AG10803 (cell line): ENCODE data around the gene OSBPL2.

Experiments used
- DNase-seq: peaks from one replicate; pipeline ENCODE4 v3.0.0; 2010; ENCODE audit warnings: low read depth
- H3K4me3 ChIP-seq: 2 replicates; pipeline ENCODE4 v1.5.1; 2011; ENCODE audit warnings: mild to moderate bottlenecking, low read length, control low read depth
- TF ChIP-seq, protein P1 (sequence below): conservative IDR thresholded peaks from 2 replicates; pipeline ENCODE4 v1.5.1; 2011; ENCODE audit warnings: mild to moderate bottlenecking, low read length, control low read depth, inconsistent platforms

OSBPL2 gene

GRCh38 chr20:62277253-62277652, 38.9 kb downstream of the OSBPL2 start:
- H3K4me3 ChIP-seq, result no peak overlapping the region
- DNase-seq, result no peak
- TF ChIP-seq, protein P1, sequence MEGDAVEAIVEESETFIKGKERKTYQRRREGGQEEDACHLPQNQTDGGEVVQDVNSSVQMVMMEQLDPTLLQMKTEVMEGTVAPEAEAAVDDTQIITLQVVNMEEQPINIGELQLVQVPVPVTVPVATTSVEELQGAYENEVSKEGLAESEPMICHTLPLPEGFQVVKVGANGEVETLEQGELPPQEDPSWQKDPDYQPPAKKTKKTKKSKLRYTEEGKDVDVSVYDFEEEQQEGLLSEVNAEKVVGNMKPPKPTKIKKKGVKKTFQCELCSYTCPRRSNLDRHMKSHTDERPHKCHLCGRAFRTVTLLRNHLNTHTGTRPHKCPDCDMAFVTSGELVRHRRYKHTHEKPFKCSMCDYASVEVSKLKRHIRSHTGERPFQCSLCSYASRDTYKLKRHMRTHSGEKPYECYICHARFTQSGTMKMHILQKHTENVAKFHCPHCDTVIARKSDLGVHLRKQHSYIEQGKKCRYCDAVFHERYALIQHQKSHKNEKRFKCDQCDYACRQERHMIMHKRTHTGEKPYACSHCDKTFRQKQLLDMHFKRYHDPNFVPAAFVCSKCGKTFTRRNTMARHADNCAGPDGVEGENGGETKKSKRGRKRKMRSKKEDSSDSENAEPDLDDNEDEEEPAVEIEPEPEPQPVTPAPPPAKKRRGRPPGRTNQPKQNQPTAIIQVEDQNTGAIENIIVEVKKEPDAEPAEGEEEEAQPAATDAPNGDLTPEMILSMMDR, result no peak

DNA sequence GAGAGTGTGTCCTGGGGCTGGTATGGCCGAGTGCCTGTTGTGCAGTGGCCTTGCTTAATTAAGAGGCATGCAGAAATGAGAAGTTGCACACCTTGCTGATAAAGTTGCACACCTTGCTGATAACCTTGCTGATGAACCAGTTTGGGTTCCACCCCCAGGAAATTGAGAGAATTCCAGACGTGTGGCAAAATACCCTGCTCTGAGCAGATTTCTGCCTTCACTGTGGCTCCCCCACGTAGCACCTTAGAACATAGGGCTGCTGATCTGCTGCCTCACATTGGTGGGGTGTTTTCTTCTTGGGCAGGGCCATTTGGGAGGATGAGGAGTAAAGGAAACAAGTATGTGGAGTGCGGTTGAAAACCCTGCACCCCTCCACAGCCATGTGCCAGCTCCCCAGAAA, 42.0 kb downstream of the OSBPL2 start:
- H3K4me3 ChIP-seq, result no peak overlapping the region
- TF ChIP-seq, protein P1, result no peak
- DNase-seq, result no peak

DNA sequence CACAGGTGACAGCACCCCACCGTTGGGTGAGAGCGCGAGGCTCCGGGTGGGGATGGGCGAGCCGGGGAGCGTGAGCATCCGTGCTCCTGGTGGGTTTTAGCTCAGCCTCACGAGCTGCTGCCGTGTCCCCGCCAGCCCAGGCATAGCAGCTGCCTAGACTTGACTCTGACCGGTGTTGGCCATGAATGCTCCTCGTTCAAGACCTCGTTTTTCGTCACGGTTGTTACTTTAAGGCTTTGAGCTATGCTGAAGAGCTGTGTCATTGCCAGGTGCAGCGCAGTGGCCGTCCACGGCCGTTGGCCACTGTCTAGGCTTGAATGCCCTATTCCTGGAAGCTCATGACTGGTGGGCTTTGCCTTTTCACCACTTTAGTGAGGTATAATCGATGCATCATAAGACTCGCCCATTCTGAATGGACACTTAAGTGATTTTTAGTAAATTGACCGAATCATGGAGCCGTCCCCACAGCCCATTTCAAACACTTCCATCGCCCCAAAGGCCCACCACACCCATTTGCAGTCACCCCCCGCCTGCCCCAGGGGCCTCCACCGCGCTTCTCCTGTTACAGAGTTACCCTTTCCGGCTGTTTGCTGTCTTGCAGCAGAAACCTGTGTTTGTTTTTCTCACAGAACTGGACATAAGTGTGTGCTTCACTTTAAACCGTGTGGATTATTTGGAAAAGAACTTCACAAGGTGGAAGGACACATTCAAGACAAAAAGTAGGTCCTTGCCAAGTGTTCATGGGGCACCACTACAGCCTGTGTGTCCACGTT, 43.0 kb downstream of the OSBPL2 start:
- TF ChIP-seq, protein P1, result no peak
- no peak for DNase-seq

GRCh38 chr20:62282103-62282502, 43.8 kb downstream of the OSBPL2 start:
- H3K4me3 ChIP-seq, result no peak overlapping the region
- no peak for DNase-seq
- TF ChIP-seq, protein P1, result no peak

More for the DNA sequence above, 43.0 kb downstream of the OSBPL2 start:
- H3K4me3 ChIP-seq, result no peak overlapping the region

DNA sequence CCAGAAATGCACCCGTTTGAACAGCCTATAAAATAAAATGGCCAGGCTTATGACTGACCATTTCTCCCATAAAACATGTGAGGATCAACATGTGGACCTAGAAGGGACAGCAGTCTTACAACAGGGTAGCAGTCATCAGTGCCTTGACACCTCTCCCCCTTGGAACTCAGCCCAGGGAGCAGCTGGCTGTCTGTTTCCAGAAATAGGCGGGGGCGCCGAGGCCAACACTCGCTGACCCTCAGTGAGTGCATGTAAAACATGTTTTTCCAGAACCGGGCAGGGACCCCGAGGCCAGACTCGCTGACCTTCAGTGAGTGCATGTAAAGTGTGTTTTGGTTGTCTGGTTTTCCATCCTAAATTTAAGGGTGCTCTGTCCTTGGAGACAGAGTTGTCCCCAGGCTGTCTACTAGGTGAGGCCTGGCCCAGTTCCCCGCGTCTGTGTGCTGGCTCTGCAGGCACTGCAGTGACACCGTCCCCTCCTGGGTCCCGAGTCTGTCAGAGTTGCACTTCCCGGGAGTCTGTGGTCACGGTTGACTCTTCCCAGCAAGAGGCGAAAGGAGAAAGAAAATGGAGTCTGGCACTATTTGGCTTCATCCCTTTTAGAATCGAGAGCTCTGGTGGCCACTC, 44.7 kb downstream of the OSBPL2 start:
- DNase-seq, result no peak
- TF ChIP-seq, protein P1, result no peak

GRCh38 chr20:62284448-62284847, 46.1 kb downstream of the OSBPL2 start:
- TF ChIP-seq, protein P1, result no peak
- no peak for DNase-seq
- no peak overlapping the region for H3K4me3 ChIP-seq

More for the DNA sequence above, 44.7 kb downstream of the OSBPL2 start:
- no peak overlapping the region for H3K4me3 ChIP-seq

- TF ChIP-seq, protein P1, result no peak
- no peak for DNase-seq
- no peak overlapping the region for H3K4me3 ChIP-seq
Observed at GRCh38 chr20:62285151-62285550, 46.8 kb downstream of the OSBPL2 start.
